ENCODE measurements around the gene TCEANC2. TPM values are rescaled to one million over a fixed set of nuclear protein-coding genes. Genes with fewer than 3 reads are reported as not detected.
A peak's percentile ranks its signal among the peaks of the same experiment; 100 is the strongest.

The TCEANC2 gene
- total RNA-seq, 2 donors from 2014 or later = 2.5 to 5.0 TPM

DNA sequence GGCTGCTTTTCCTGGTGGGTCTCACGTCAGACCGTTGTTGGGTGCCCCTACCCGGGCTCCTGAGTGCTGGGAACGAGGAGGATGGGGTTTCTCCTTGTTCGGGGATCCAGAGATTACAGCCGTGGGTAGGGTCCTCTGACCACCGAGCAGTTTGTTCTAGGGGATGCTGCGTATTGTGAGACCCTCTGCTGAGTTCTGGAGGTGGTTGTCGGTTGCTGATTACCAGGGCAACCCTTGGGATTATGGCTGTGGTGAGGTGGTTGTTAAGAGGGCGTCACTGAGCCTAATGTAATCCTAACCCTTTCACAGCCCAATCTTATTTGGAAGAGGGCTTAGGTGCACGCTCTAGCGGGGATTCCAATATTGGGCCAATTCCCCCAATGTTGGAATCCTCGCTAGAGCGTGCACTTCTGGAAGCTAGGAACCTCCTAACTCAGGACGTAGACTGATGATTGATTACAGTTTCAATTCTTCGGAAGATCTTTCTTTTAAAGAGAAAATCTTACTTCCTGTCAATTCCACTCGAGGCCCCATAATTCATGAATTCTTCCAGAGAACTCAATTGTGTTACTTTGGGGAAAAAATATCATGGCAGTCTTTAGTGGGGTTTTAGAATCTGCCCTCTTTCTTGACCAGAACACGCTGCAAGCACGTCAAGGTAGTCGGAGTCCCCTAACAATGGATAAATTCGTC, 483 bp downstream of the TCEANC2 start:
- H3K4me3 ChIP-seq = peak overlapping the region; percentile 68 to 92
- intact Hi-C loops (cut with DNase I) = loop anchor here (2.0 to 5.0 kb wide), 3 partner anchors 72 to 708 kb away; partner anchors contain the start of genes LRRC42 and PARS2
- peak overlapping the region; percentile 93 to 96 for H3K27ac ChIP-seq
- H3K4me1 ChIP-seq (replicated peaks) = no peaks in the 10 kb centered on the region
- no peaks in the 10 kb centered on the region for H3K27me3 ChIP-seq (replicated peaks; ENCODE audit: insufficient read depth)
- WGBS = 10% methylated on average over 19 of the region's 21 CpGs
- no peaks in the 10 kb centered on the region for H3K9me3 ChIP-seq
- DNase-seq (ENCODE audit: low spot score) = no peak
- H3K36me3 ChIP-seq = no peaks in the 10 kb centered on the region
- no peak for TF ChIP-seq POLR2AphosphoS5 (IDR thresholded peaks at IDR 0.05)
- TF ChIP-seq POLR2A (IDR thresholded peaks at IDR 0.05) = no peak
- TF ChIP-seq, protein P1, sequence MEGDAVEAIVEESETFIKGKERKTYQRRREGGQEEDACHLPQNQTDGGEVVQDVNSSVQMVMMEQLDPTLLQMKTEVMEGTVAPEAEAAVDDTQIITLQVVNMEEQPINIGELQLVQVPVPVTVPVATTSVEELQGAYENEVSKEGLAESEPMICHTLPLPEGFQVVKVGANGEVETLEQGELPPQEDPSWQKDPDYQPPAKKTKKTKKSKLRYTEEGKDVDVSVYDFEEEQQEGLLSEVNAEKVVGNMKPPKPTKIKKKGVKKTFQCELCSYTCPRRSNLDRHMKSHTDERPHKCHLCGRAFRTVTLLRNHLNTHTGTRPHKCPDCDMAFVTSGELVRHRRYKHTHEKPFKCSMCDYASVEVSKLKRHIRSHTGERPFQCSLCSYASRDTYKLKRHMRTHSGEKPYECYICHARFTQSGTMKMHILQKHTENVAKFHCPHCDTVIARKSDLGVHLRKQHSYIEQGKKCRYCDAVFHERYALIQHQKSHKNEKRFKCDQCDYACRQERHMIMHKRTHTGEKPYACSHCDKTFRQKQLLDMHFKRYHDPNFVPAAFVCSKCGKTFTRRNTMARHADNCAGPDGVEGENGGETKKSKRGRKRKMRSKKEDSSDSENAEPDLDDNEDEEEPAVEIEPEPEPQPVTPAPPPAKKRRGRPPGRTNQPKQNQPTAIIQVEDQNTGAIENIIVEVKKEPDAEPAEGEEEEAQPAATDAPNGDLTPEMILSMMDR (IDR thresholded peaks at IDR 0.05) = no peak

DNA sequence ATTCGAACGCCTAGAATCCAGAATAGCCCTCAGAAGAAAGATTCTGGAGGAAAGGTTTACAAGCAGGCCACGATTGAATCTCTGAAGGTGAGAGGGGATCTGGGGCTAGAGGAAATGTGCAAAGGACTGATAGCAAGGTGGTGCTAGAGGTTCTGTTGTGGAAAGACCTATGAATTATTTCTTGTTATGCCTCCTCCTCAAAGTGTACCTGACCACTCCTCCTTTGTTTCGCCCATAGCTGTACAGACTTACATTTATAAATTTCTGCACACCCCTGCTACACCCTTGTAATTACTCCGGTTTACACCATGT, 986 bp downstream of the TCEANC2 start:
- no peaks in the 10 kb centered on the region for H3K4me1 ChIP-seq (replicated peaks)
- H3K9me3 ChIP-seq = no peaks in the 10 kb centered on the region
- no peak for DNase-seq (ENCODE audit: low spot score)
- WGBS = 44% methylated on average over 5 of the region's 5 CpGs
- H3K27ac ChIP-seq = no peak overlapping the region
- TF ChIP-seq POLR2A (IDR thresholded peaks at IDR 0.05) (no peak), POLR2AphosphoS5 (IDR thresholded peaks at IDR 0.05) (no peak)
- TF ChIP-seq, protein P1 (IDR thresholded peaks at IDR 0.05) = no peak
- H3K36me3 ChIP-seq = no peaks in the 10 kb centered on the region
- no peaks in the 10 kb centered on the region for H3K27me3 ChIP-seq (replicated peaks; ENCODE audit: insufficient read depth)
- H3K4me3 ChIP-seq = peak overlapping the region in 1 of 2 donors; percentile 92
- intact Hi-C loops (cut with DNase I) = loop anchor here (5.0 kb wide), 2 partner anchors 72 to 708 kb away; partner anchors contain the start of gene PARS2

DNA sequence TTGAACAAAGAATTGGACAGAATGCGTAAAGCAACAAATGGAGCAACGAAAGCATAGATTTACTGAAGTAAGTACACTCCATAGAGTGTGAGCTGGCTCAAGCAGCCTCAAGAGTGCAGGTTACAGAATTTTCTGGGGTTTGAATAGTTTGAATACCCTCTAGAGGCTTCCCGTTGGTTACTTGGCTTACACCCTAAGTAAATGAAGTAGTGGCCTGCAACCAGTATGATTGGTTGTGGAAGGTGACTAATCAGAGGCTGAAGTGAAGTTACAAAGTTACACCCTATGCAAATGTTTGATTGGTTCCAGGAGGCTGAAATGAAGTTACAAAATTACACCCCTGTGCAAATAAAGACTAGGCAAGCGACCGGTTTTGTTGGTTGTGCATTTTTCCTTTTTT, 10.9 kb downstream of the TCEANC2 start:
- intact Hi-C loops (cut with DNase I) = no loop called here
- no peaks in the 10 kb centered on the region for H3K36me3 ChIP-seq
- no peak overlapping the region for H3K27ac ChIP-seq
- H3K27me3 ChIP-seq (replicated peaks; ENCODE audit: insufficient read depth) = no peaks in the 10 kb centered on the region
- no peak overlapping the region for H3K4me3 ChIP-seq
- H3K4me1 ChIP-seq (replicated peaks) = no peaks in the 10 kb centered on the region
- TF ChIP-seq, protein P1 (IDR thresholded peaks at IDR 0.05) = no peak
- TF ChIP-seq POLR2A (IDR thresholded peaks at IDR 0.05) (no peak), POLR2AphosphoS5 (IDR thresholded peaks at IDR 0.05) (no peak)
- 87% methylated on average over 5 of the region's 5 CpGs for WGBS
- no peaks in the 10 kb centered on the region for H3K9me3 ChIP-seq
- no peak for DNase-seq (ENCODE audit: low spot score)

GRCh38 chr1:54069791-54070170, 16.4 kb downstream of the TCEANC2 start:
- Histone ChIP-seq H3K36me3 (no peaks in the 10 kb centered on the region), H3K4me1 (replicated peaks) (no peaks in the 10 kb centered on the region), H3K27ac (no peak overlapping the region), H3K27me3 (replicated peaks; ENCODE audit: insufficient read depth) (no peaks in the 10 kb centered on the region), H3K4me3 (no peak overlapping the region), H3K9me3 (no peaks in the 10 kb centered on the region)
- 83% methylated on average over 1 of the region's 1 CpG for WGBS
- DNase-seq (ENCODE audit: low spot score) = no peak
- intact Hi-C loops (cut with DNase I) = loop anchor here (5.0 kb wide), 1 partner anchor 418 kb away; no protein-coding TSS in a partner anchor
- TF ChIP-seq, protein P1 (IDR thresholded peaks at IDR 0.05) = no peak

- DNase-seq (ENCODE audit: low spot score) = no peak
- Histone ChIP-seq H3K27me3 (replicated peaks; ENCODE audit: insufficient read depth) (no peaks in the 10 kb centered on the region), H3K36me3 (no peaks in the 10 kb centered on the region), H3K4me1 (replicated peaks) (no peaks in the 10 kb centered on the region), H3K9me3 (no peaks in the 10 kb centered on the region), H3K27ac (no peak overlapping the region), H3K4me3 (no peak overlapping the region)
- intact Hi-C loops (cut with DNase I) = loop anchor here (5.0 kb wide), 1 partner anchor 417 kb away; no protein-coding TSS in a partner anchor
- 41% methylated on average over 2 of the region's 2 CpGs for WGBS
- TF ChIP-seq, protein P1 (IDR thresholded peaks at IDR 0.05) = peak; percentile 49 to 93 (median 80)
- TF ChIP-seq POLR2AphosphoS5 (IDR thresholded peaks at IDR 0.05) (no peak), POLR2A (IDR thresholded peaks at IDR 0.05) (no peak)
Observed at GRCh38 chr1:54070171-54070837, 16.9 kb downstream of the TCEANC2 start.
